ENCODE results near the gene DCUN1D5. TPM values are rescaled to one million over a fixed set of nuclear protein-coding genes. Genes with fewer than 3 reads are reported as not detected.
A peak's percentile ranks its signal among the peaks of the same experiment; 100 is the strongest.

DCUN1D5 gene
- total RNA-seq, 1 experiment from 2014 or later, result 42.7 TPM

DNA sequence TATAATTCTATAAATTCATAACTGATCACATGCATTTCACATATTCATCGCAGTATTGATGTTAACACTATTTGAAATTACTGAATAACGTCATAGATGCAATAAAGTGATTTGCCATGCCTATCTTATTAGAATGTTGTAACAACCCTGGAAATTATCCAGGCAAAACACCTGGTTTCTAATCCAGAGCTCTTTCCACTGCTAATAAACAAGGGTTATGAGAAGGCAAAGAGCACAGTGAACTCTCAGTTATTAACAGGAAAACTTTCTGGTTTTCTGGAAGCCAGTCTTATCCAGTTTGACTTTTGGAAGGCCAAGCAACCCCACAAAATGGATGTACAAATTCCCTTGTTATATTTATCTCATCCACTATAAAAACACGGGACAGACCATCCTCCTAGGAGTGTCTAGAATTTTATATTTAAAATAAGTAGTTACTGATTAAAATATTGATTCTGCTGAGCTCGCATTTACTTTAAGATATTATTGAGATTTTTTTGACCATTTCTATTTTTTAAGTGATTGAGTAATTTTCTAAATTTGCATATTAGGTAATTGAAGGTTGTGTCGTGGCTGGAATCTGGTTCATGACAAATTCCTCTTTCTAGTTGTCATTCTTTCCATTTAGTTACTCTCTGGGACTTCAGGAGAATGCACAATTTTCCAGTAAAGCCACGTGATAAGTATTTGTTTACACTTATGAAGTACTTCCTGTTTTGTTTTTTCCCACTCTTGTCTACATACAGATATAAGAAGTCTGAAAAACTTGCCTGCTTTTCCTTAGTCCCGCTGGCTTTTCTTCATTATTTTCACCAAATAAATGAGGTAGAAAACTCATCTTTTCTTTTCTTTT is 47.9 kb downstream of the DCUN1D5 start:
- Histone ChIP-seq H4K20me1 (ENCODE audit: insufficient read depth) (no peaks in the 10 kb centered on the region), H3K4me1 (replicated peaks; ENCODE audit: insufficient read depth) (no peaks in the 10 kb centered on the region), H3K27ac (no peak overlapping the region), H3K4me2 (no peak overlapping the region), H3F3A (ENCODE audit: insufficient read depth, low read depth) (no peaks in the 10 kb centered on the region), H3K9me3 (ENCODE audit: insufficient read depth, low read depth) (no peaks in the 10 kb centered on the region), H2AFZ (no peak overlapping the region), H3K9me2 (ENCODE audit: insufficient read depth) (no peaks in the 10 kb centered on the region), H3K27me3 (ENCODE audit: insufficient read depth, low read depth) (no peaks in the 10 kb centered on the region), H3K79me2 (ENCODE audit: low read depth) (no peaks in the 10 kb centered on the region), H3K36me3 (ENCODE audit: low read depth) (no peaks in the 10 kb centered on the region), H3K4me3 (no peak overlapping the region)
- no peak for DNase-seq
- ChIA-PET CTCF (no interaction called here), POLR2A (ENCODE audit: unreplicated experiment) (no interaction called here)
- TF ChIP-seq, protein P1, sequence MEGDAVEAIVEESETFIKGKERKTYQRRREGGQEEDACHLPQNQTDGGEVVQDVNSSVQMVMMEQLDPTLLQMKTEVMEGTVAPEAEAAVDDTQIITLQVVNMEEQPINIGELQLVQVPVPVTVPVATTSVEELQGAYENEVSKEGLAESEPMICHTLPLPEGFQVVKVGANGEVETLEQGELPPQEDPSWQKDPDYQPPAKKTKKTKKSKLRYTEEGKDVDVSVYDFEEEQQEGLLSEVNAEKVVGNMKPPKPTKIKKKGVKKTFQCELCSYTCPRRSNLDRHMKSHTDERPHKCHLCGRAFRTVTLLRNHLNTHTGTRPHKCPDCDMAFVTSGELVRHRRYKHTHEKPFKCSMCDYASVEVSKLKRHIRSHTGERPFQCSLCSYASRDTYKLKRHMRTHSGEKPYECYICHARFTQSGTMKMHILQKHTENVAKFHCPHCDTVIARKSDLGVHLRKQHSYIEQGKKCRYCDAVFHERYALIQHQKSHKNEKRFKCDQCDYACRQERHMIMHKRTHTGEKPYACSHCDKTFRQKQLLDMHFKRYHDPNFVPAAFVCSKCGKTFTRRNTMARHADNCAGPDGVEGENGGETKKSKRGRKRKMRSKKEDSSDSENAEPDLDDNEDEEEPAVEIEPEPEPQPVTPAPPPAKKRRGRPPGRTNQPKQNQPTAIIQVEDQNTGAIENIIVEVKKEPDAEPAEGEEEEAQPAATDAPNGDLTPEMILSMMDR (conservative IDR thresholded peaks at IDR 0.05), result no peak
- TF ChIP-seq EZH2 (IDR thresholded peaks at IDR 0.05; ENCODE audit: low read depth), result no peak
- BruUV-seq (replicated peaks), result no TSS peak
- intact Hi-C loops (cut with micrococcal nuclease; ENCODE audit: unreplicated experiment), result no loop called here

- ChIA-PET CTCF (no interaction called here), POLR2A (ENCODE audit: unreplicated experiment) (no interaction called here)
- Histone ChIP-seq H3K79me2 (ENCODE audit: low read depth) (no peaks in the 10 kb centered on the region), H3K27me3 (ENCODE audit: insufficient read depth, low read depth) (no peaks in the 10 kb centered on the region), H3F3A (ENCODE audit: insufficient read depth, low read depth) (no peaks in the 10 kb centered on the region), H3K9me3 (ENCODE audit: insufficient read depth, low read depth) (no peaks in the 10 kb centered on the region), H3K9me2 (ENCODE audit: insufficient read depth) (no peaks in the 10 kb centered on the region), H3K27ac (no peak overlapping the region), H2AFZ (no peak overlapping the region), H3K4me2 (no peak overlapping the region), H3K4me1 (replicated peaks; ENCODE audit: insufficient read depth) (no peaks in the 10 kb centered on the region), H3K36me3 (ENCODE audit: low read depth) (no peaks in the 10 kb centered on the region), H4K20me1 (ENCODE audit: insufficient read depth) (no peaks in the 10 kb centered on the region), H3K4me3 (no peak overlapping the region)
- intact Hi-C loops (cut with micrococcal nuclease; ENCODE audit: unreplicated experiment), result no loop called here
- TF ChIP-seq, protein P1 (conservative IDR thresholded peaks at IDR 0.05), result no peak
- no peak for TF ChIP-seq EZH2 (IDR thresholded peaks at IDR 0.05; ENCODE audit: low read depth)
- DNase-seq, result no peak
- no TSS peak for BruUV-seq (replicated peaks)
These were observed 49.8 kb downstream of the DCUN1D5 start for GRCh38 chr11:103042161-103042560.

GRCh38 chr11:103035791-103036434 is 56.0 kb downstream of the DCUN1D5 start:
- Histone ChIP-seq H3F3A (ENCODE audit: insufficient read depth, low read depth) (no peaks in the 10 kb centered on the region), H3K4me3 (no peak overlapping the region), H3K79me2 (ENCODE audit: low read depth) (no peaks in the 10 kb centered on the region), H3K4me1 (replicated peaks; ENCODE audit: insufficient read depth) (no peaks in the 10 kb centered on the region), H2AFZ (no peak overlapping the region), H4K20me1 (ENCODE audit: insufficient read depth) (no peaks in the 10 kb centered on the region), H3K36me3 (ENCODE audit: low read depth) (no peaks in the 10 kb centered on the region), H3K9me2 (ENCODE audit: insufficient read depth) (no peaks in the 10 kb centered on the region), H3K27me3 (ENCODE audit: insufficient read depth, low read depth) (no peaks in the 10 kb centered on the region), H3K9me3 (ENCODE audit: insufficient read depth, low read depth) (no peaks in the 10 kb centered on the region), H3K27ac (no peak overlapping the region), H3K4me2 (no peak overlapping the region)
- intact Hi-C loops (cut with micrococcal nuclease; ENCODE audit: unreplicated experiment), result loop anchor here (1.0 kb wide), 1 partner anchor 95 kb away; no protein-coding TSS in a partner anchor
- ChIA-PET CTCF (no interaction called here), POLR2A (ENCODE audit: unreplicated experiment) (interaction anchor here (0.6 kb wide), 1 partner anchor 321 kb away, joined by 4 read pairs; no protein-coding TSS in a partner anchor)
- TF ChIP-seq, protein P1 (conservative IDR thresholded peaks at IDR 0.05), result peak; percentile 81
- no peak for TF ChIP-seq EZH2 (IDR thresholded peaks at IDR 0.05; ENCODE audit: low read depth)
- peak; percentile 8 to 78 for DNase-seq
- no TSS peak for BruUV-seq (replicated peaks)

Data from PC-9 (cell line).